ENCODE results near the gene TTC27.
"Not testable (repeated sequence)": the region's sequence is repeated elsewhere in the genome, so short reads cannot be mapped to it uniquely, and the experiment has no call there.

Gene TTC27

GRCh38 chr2:32720771-32721170 is 92.9 kb downstream of the TTC27 start:
- no peak for DNase-seq

DNA sequence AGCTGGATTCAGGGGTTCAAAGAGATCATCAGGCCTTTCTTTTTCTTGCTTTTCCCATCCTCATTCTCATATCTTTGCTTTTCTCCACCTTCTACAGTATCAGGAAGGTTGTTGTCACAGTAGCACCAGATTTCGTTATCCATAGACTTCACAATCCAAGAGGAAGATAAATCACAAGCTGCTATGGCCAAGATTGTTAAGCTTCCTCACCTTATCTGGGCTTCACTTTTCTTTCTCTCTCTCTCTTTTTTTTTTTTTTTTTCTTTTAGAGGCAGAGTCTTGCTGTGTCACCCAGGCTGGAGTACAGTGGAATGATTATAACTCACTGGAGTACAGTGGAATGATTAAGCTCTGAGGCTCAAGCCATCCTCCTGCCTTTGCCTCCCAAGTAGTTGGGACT is 93.5 kb downstream of the TTC27 start:
- DNase-seq = no peak

GRCh38 chr2:32723467-32724079 is 95.7 kb downstream of the TTC27 start:
- no peak for DNase-seq

- DNase-seq = not testable (repeated sequence)
Observed at GRCh38 chr2:32726678-32727077, 98.8 kb downstream of the TTC27 start.

DNA sequence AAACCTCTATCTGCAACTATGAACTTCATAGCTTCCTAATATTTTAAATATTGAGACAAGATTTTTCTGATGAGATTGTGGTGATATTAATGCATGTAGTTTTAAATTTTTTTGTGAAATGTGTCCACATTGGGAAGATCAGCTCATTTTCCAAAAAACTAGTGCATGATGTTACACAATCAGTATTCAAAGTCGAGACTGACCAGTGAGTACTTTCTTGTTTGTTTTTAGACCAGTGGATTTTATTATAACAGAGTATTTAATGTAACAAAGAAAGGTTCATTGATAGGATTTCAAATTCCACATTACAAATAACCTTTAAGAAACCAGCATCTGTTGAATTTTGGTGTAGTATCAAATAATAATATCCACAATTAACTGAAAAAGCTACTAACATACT is 99.3 kb downstream of the TTC27 start:
- no peak for DNase-seq

- DNase-seq = not testable (repeated sequence)
Observed at GRCh38 chr2:32730958-32731357, 103.1 kb downstream of the TTC27 start.

GRCh38 chr2:32732120-32732519 is 104.3 kb downstream of the TTC27 start:
- DNase-seq = no peak

DNA sequence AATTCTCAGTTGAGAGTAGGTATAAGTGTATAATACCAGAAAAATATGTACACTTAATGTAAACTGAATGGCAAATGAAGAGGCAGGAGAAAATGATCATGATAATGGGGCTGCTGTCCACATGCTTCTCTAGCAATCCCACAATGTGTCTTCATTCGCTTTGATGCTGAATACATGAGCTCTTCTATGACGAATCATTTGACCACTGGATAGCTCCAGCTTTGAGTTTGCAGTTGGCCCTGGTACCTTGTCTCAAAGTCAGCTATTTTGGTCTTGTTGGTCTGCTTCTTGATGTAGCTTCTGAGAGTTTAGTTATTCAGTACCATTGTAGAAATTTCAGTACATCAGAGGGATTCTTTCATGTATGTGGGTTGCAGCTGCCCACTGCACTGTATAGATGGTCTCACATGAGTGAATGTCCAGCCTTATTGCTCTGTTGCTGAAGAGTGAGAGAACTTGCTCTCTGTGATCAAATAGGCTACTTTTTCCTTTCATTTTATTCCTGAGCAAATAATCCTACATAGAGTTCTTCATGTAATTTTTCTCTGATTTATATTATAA is 105.1 kb downstream of the TTC27 start:
- no peak for DNase-seq

DNA sequence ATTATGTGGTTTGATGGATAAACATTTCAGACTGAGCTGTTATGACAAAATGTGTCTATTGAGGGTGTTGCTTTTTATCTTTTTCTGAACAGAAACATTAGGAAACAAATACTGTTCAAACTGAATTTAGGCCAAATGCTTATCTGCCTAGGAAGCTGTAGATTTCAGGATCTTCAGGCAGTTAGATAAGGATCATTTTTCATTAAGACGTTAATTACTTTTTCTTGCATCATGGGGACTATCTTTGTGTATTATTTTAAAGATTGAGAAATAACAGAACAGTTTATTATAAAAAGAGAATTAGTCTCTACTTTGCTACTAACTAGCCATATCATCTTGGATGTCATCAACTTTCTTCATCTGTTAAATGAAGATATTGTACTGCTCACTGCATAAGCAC is 107.5 kb downstream of the TTC27 start:
- DNase-seq = no peak

DNA sequence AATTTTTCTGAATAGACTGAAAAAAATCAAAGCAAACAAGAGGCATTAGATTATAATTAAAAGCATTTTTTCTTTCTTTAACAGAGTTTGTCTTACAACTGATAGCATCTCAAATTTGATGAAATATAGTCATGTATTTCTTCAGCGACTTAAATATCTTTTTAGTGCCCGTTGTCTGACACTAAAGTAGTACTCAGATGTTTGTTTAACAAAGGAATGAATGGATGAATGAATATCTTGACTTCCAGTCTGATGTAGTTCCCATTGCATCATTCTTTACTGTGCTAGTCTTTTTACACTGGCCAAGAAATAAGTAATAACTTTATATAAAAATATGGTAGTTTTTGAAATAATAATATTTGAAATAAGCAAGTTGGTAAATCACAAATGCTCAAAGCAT is 111.1 kb downstream of the TTC27 start:
- DNase-seq = no peak

GRCh38 chr2:32739664-32740063 is 111.8 kb downstream of the TTC27 start:
- no peak for DNase-seq

DNA sequence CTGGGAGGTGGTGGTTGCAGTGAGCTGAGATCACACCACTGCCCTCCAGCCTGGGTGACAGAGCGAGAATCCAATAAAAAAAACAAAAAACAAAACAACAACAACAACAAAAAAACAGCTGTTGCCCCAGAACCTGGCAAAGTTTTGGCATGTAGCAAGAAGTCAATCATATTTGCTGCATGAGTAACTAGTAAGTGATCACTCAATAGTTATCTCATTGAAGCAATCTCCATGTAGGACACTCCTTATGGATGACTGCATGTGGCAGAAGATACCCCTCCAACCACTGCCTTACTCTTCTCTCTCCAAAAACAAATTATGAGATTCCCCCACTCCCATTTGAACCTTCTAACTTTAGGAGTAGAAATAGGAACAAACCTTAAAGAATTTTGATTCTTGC is 113.7 kb downstream of the TTC27 start:
- DNase-seq = no peak

GRCh38 chr2:32742376-32742775 is 114.5 kb downstream of the TTC27 start:
- no peak for DNase-seq

DNA sequence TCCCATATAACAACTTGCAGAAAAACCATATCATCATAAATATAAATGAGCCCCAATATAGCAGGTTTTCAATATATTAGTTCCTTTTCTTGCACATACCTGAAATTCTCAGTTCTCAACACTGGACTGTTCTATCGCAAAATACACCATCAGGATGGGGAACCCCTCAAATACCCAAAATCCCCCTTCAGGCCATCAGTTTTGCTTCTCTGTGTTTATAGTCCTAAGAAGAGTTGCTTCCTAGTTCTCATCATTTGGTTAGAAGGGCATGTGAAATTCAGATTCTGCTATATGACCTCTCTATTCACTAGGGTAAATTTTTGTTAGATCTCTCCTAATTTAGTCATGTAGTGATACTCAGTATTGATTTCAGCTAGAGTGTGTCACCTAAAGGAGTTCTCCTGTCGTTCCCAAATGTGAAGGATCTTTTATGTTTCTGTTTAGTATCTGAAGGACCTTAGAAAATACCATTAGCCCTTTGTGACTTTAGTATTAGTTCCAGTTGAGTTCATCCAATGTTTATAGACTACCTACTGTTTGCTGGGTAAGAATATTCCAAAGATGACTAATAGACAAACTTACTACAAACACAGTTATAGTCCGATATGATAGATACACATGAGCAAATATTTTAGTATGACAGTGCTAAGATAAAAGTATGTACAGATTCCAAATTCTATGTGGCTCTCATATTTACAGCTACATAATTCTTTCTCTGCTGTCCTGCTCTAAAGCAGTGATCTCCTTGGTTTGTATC is 115.8 kb downstream of the TTC27 start:
- DNase-seq = no peak

GRCh38 chr2:32745191-32745590 is 117.3 kb downstream of the TTC27 start:
- no peak for DNase-seq

DNA sequence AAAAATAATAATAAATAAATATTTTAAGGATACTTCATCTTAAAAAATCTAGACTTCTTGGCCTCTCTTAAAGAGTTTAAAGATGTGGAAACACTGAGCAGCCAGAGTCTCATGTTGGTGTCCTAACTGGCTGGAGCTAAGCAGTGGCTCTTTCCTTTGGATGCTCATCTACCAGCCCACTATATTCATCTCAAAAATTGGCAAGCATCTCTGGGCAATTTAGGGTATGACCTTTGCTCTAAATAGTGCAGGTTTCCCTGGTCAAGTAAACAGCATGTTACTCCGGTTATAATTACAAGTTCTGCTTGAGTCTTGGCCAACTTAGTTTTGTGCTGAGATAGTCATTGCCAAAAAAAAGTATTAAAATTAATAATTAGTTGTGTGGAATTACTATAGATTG is 117.8 kb downstream of the TTC27 start:
- DNase-seq = no peak

DNA sequence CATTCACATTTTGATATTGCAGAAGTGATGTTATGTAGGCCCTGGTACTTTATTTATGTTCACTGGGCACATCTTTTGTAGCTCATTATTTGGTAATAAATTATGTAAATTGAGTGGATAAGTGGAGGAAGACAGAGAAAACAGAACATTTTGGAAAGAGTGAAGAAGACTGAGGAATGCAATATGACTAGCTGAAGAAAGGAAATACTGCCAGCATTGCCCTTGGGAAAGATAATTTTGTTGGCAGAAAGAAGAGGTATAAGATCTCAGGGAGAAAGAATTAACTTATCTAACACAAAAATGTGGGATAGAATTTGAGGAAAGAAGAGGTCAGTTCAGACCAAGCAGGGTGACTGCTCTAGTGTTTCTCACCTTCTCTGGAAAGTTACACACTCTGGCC is 118.8 kb downstream of the TTC27 start:
- DNase-seq = no peak

DNA sequence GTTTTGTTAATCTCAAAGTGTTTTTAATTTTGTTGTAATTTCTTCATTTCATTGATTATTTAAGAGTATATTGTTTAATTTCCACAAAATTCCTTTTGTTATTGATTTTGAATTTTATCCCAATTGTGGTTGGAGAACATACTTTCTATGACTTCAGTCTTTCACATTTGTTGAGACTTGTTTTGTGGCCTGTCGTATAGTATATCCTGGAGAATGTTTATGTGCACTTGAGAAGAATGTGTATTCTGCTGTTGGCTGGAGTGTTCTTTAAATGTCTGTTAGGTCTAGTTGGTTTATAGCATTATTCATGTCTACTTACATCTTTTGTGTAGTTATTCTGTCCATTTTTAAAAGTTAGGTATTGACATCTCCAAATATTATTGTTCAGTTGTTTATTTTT is 120.3 kb downstream of the TTC27 start:
- DNase-seq = no peak

- no peak for DNase-seq
Observed at GRCh38 chr2:32750880-32751279, 123.0 kb downstream of the TTC27 start.

- DNase-seq = no peak
Observed at GRCh38 chr2:32752205-32752604, 124.4 kb downstream of the TTC27 start.

GRCh38 chr2:32752952-32753351 is 125.1 kb downstream of the TTC27 start:
- no peak for DNase-seq

- not testable (repeated sequence) for DNase-seq
Observed at GRCh38 chr2:32754676-32755075, 126.8 kb downstream of the TTC27 start.

DNA sequence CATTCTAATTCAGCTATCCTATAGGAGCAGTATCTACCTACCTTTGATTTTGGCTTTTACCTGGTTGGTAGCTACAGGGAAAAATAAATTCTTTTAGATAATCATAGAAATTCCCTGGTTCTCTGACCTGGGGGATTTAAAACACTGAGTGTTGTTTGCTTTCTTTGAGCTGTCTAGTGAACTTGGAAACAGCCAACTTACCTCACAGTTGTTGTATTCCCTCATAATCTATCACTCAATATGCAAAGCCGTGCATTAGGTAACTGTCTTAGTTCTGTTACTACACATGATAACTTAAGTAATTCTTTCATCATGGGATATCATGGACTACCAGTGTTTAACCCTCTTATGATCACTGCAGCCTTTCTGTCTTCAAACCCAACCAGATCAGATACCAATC is 127.8 kb downstream of the TTC27 start:
- DNase-seq = no peak

DNA sequence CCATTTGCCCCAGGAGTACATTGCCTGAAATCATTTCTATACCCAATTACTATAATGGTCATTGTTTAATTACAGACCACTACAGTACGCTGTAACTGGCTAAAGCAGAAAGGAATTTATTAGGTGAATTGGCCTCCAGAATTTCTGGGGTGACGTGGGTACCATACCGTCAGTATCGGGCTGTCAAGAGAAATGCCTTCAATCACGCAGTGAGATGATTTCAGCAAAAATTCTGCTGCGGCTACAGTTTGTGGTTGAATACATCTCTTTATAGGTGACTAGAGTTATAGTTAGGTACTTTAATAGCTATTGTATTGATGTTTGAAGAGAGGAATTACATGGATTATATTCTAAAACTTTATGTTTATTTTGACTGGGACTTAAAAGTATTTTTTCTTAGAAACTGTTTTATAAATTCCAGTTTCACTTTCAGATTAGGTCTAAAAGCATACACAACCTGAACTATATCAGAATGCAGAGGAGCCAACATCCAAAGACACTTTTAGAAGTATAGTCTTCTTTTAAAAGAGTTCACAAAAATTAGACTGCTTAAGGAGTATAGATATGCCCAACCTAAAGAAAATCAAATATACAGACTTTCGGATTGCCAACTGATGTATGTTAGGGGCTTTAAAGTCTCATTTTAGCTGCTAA is 128.4 kb downstream of the TTC27 start:
- DNase-seq = no peak
